ENCODE measurements around the gene ATP5ME.

ATP5ME gene

DNA sequence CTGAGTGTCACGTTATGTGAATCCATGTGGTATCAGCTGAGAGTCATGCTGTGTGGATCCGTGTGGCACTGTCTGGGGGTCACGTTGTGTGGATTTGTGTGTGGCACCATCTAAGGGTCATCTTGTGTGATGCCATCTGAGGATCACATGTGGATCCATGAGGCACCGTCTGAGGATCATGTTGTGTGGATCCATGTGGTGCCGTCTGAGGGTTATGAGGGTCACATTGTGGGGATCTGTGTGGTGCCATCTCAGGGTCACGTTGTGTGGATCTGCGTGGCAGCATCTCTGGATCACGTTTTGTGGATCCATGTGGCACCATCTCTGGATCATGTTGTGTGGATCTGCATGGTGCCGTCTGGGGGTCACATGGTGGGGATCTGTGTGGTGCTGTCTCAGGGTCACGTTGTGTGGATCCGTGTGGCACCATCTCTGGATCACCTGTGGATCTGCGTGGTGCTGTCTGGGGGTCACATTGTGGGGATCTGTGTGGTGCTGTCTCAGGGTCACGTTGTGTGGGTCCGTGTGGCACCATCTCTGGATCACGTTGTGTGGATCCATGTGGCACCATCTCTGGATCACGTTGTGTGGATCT lies 41.8 kb downstream of the ATP5ME start:
- DNase-seq = no peak

DNA sequence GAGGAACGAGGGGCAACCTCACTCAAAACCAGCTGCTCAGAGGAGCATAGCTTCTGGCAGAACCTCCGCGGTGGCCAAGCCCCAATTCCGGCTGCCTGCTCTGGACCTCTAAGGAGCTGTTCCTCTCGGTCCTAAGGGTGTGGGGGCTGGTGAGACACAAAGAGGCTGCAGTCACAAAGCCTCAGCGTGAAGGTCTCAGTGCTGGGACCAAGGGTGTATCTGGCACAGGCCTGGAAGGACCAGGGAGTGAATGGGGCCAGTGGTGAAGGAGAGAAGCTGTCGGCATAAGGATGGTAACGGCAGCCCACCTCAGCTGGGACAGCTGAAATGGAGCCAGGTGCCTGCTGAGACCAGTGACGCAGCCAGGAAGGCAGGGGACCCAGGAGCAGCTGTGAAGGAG lies 43.4 kb downstream of the ATP5ME start:
- DNase-seq = no peak

DNA sequence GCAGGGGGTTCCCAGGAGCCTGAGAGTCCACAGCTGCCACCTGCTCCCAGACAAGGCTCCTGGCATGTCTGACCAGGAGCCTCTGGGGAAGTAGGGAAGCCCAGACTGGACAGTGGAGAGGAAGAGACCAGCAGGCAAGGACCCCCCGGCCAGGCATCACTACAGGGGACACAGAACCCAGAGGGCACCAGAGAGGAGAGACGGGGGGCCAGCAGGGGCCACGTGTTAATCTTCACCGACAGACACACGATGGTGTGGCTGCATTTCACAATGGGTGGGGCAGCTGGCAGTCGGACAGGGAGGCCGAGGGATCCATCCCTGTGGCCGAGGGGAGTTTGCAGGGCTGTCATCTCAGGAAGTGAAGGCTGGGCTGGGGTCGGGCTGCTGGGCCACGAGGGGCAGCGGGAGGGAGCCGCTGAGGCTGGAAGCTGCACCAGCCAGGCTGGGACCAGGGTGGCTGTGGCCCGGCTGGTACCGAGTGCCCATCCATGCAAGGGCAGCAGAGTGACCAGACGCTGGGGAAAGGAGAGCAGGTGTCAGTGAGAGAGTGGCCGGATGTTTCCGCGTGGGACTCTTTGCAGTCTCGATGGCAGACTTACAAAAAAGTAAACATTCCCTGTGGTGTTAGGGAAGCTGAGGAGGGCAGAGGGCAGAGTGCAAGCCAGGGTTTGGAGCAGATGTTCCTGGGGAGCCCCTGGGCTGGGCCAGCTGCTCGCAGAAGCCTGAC lies 44.0 kb downstream of the ATP5ME start:
- DNase-seq = no peak

DNA sequence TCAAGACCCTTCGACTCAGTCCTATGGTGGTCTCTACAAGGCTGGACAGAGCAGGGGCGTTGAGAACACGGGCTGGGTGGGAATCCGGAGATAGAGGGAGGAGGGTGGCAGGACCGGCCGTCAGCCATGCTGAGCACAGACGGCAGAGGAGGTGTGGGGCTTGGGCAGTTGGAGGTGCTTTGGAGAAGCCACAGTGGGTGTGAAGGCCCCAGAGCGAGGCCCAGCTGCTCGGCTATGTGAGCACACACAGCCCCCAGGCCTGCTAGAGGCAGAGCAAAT lies 44.5 kb downstream of the ATP5ME start:
- no peak for DNase-seq

DNA sequence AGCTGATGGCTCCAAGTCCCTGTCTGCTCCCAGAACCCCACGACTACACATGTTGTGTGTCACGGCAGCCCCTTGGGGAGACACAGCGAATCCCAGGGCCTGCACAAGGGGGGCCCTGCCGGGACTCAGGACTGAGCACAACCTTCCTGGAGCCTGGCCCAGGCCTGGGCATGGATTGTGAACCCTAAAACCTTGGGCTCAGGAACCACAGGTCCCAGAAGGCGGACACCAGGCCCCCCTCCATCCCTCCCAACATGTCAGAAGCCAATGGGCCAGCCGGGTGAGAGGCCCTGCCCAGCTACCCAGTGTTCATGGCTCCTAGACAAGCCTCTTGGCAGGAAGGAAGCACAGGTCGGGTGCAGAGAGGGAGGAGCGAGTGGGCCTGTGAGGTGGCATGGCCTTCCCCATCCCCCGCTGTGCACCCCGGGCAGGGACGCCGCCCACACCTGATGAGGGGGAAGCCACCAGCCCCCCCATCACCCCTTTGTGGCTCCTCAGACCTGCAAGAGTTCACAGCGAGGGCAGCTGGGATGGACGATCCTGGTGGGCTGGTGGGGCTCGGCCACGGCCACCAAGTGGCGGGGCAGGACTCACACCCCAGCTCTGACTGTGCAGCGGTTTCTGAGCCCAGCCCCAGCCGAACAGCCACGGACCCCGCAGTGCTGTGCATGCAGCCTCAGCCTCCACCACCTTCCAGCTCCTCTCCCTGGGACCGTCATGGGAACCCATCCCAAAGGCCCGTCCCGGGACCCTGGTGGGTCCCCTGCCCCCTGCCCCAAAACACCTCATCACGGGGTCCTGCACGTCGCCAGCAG lies 45.0 kb downstream of the ATP5ME start:
- DNase-seq = no peak

DNA sequence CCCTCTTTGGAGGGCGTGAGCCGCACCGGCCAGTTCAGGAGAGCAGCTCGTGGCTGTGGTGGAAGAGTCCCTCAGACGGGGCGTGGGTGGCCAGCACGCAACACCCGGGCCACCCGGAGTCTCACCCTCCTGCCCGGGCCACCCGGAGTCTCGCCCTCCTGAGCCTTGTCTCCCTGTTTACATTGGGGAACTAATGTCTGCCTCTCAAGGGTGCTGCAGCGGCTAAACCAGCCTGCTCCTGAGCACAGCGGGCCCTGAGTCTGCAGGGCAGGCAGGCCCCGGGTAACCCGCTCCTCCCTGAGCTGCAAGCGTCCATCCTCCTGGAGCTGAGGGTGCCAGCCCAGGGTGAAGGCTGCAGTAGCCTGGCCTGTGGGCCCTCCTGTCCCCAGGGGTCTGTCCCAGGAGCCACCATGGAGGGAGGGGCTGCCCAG lies 45.8 kb downstream of the ATP5ME start:
- DNase-seq = no peak

DNA sequence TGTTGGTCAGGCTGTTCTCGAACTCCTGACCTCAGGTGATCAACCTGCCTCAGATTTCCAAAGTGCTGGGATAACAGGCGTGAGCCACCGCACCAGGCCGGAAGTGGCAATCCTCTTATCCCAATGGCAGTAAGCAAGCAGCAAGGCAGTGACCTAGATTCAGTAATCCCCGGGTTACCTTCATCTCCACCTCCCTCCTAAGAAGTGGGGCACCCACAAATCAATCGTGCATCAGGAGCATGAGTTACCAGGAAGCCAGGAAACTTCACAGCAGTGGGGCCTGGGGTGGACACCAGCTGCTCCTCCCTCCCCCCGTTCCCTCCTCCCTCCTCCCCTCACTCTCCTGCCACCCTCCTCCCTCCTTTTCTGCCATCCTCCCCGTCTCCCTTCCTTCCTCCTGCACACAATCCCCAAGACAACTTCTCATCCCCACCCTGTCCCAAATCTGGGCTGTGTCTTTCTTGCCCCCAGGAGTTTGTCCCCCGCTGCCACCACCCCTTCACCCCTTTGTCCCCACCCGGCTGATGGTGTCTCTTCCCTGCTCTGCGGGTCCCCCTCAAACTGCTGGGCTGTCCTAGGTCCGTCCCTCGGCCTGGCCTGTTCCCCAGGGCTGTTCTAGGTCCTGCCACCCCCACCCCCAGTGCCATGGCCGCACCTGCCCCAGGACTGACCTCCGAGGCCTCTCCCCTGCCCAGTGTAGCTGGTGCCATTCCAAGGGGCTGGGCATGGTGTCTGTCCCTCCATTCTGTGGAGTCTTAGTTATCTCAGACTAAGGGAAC lies 46.5 kb downstream of the ATP5ME start:
- DNase-seq = no peak

DNA sequence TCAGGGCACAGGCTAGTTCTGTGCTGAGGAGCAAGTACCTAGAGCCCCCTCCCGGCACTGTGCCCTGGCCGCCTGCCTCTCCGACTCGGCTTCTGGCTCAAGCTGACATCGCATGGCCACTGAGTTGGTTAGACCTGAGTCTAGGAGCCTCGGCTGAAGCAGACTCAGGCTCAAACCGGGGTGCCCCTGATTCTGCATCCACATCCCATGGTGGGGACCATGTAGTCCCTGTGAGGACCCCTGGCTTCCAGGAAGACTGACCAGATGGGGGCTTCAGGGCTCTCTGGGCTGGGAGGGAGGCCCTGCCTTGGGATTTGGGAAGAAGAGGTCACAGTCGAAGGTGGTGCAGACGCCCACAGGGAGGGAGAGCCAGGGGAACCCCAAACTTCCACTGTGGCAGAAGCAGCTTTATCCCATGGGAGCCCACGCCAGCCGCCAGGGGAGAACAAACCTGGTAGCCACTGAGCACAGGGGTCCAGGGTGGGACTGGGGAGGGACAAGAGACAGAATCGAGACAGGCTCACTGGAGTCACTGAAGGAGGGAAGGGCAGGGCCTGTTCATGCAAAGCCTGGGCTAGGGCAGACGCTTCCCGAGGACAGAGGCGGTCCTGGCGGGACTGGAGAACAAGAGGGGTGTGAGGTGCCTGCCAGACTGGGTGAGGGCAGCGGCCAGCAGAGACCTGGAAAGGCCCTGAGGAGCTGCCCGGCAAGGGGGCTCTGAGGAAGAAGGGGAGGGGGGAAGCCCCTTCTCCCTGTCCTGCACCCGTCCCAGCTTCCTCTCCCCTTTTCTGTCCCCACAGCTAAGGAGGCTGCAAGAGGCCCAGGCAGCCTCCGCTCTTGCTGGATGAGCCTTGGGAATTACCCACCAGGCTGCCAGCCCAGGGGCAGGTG lies 47.6 kb downstream of the ATP5ME start:
- no peak for DNase-seq

DNA sequence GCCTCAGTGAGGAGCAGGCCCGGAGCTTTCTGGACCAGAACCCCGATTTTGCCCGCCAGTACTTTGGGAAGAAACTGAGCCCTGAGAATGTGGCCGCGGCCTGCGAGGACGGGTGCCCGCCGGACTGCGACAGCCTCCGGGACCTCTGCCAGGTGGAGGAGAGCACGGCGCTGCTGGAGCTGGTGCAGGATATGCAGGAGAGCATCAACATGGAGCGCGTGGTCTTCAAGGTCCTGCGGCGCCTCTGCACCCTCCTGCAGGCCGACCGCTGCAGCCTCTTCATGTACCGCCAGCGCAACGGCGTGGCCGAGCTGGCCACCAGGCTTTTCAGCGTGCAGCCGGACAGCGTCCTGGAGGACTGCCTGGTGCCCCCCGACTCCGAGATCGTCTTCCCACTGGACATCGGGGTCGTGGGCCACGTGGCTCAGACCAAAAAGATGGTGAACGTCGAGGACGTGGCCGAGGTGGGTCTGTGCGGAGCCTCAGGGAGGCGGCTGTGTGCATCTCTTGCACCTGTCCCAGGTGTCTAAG lies 48.4 kb downstream of the ATP5ME start:
- no peak for DNase-seq

DNA sequence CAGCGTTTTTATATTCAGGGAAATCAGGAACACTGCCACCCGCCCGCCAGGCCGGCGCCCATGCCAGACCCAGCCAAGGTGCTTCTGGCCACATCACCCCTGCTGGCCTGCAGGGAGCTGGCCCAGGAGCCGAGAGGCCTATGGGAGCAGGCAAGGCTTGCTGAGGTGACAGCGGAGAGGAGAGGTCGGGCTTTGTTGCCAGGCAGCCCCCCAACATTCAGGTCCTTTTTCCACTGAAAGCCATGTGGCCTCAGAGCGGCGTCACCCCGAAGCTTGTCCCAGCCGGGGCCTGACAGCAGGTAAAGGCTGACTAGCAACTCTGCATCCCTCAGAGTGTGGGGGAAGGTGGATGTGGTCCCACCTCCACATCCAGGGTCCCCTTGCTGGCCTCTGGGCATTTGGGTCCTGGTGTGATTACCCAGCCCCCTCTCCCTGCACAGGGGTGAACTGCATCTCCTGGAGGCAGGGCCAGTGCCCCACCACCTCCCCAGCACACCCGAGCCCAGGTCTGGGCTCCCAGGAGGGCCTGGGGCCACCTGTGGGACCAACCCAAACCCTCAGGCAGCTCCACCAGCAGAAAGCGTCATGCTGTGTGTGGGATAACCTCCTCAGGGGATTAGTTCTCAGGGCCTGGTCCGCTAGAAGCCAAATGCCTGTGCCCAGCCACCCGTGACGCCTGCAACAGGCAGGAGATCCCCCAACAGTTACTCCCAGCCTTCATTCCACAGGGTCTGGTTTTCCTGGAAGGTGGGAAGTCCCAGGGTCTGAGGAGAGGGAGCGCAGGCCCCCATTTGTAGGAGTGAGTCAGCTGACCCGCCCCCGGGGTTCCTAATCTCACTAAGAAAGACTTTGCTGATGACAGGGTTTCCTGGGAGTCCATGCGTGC lies 49.1 kb downstream of the ATP5ME start, which contains the start of gene PDE6B:
Gene PDE6B, plus strand, starts transcription at position 869 of the 886 bp plus-strand sequence. CDS start 54 bp downstream, outside the sequence.
- no peak for DNase-seq

DNA sequence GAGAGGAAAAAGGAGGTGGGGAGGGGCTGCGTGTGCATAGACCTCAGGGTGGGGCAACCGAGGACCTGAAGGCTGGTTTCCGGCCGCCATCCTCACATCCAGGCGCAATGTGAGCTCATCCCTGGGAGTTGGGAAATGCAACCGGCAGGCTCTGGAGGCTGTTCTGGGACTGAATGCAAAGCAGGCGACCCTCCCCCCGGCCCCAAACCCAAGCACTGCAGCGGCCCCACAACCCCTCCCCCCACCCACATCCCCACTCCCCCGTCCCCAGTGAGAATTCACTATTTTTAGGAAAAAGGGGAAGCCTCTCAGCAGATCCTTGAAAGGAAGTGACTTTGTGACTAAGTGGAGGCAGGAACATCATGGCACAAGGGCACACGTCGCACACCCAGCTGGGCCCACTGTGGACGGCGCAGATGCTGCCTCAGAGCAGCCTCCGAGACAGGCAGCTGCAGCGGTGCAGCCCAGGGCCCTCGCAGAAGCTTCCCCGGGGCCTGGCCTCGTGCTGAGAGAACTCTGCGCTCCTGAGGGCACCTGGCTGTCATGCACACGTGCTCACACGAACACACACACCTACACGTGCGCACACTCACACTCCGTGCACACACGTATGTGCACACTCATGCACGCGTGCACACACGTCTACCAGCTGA lies 50.0 kb downstream of the ATP5ME start:
- DNase-seq = no peak

DNA sequence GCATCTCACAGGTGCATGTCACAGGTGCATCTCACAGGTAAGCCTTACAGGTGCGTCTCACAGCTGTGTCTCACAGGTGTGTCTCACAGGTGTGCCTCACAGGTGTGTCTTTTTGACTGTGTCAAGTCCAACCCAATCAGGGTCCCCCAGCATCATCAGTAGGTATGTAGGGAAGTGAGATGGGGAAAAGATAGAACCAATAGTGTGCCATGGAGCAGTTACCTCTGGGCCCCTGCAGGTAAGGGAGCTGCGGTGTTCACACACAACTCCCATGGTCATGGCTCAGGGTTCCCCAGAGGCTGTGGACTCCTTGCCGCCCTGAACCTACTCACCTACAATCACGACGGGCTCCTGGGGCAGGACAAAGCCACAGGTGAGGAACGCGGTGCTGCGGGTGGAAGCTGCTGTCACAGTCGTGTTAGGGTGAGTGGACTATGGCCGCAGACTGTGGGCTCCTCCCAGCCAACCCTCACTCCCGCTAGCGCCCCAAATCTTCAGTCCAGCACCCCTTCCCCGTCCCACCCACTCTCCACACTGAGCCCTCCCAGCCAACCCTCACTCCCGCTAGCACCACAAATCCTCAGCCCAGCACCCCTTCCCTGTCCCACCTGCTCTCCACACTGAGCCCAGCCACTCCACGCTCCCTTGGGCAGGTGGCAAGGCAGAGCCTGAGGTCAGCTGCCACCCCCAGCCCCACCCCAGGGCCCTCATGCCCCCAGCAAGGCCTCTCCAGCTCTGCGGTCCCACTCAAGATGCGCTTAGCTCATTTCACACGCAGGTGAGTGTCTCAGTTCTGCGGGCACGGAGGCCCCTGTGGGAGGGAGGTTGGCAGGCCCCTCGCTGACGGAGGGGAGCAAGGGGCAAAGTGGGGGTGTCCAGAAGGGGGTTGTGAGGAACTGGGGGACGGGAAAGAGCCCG lies 50.8 kb downstream of the ATP5ME start:
- DNase-seq = no peak

All from NCI-H226 (cell line).